ENCODE measurements around the gene FBXO46.

- TF ChIP-seq, protein P1, sequence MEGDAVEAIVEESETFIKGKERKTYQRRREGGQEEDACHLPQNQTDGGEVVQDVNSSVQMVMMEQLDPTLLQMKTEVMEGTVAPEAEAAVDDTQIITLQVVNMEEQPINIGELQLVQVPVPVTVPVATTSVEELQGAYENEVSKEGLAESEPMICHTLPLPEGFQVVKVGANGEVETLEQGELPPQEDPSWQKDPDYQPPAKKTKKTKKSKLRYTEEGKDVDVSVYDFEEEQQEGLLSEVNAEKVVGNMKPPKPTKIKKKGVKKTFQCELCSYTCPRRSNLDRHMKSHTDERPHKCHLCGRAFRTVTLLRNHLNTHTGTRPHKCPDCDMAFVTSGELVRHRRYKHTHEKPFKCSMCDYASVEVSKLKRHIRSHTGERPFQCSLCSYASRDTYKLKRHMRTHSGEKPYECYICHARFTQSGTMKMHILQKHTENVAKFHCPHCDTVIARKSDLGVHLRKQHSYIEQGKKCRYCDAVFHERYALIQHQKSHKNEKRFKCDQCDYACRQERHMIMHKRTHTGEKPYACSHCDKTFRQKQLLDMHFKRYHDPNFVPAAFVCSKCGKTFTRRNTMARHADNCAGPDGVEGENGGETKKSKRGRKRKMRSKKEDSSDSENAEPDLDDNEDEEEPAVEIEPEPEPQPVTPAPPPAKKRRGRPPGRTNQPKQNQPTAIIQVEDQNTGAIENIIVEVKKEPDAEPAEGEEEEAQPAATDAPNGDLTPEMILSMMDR (IDR thresholded peaks at IDR 0.05): no peak
- TF ChIP-seq POLR2A (IDR thresholded peaks at IDR 0.05): no peak
Measured at GRCh38 chr19:45772912-45773311, 42.2 kb upstream of the FBXO46 start.

All from thyroid gland (tissue), 4 donors.